IMR-90 (cell line): Measurements from ENCODE around the gene MAFB. TPM values are rescaled to one million over a fixed set of nuclear protein-coding genes. Genes with fewer than 3 reads are reported as not detected.

Source experiments
- ATAC-seq: fragments of 200-7000 bp; cut with Tn5 transposase; 2 replicates; pipeline ENCODE4 v1.9.1; 2020; ENCODE audit warnings: low read depth, mild to moderate bottlenecking, moderate library complexity
- BruUV-seq: library from RNA; stranded (reverse); fragments of 400-500 nt; replicated peaks from 2 replicates; lab custom pipeline; 2021; lab: Mats Ljungman, UMichigan
- CTCF ChIA-PET: fragments of 300-600 bp; formaldehyde crosslinking; extraction: SDS; loops from one replicate; lab custom pipeline; 2021; ENCODE audit warnings: antibody characterized with exemption; lab: Yijun Ruan, JAX
- POLR2A ChIA-PET: fragments of 300-600 bp; sonication (Branson Sonifier 250); formaldehyde crosslinking; loops from one replicate; lab custom pipeline; 2022; ENCODE audit warnings: antibody characterized with exemption; ENCODE audit not compliant: unreplicated experiment; lab: Charles Lee
- DNase-seq: peaks from one replicate; pipeline ENCODE4 v3.0.0; 2013
- H2AFZ ChIP-seq: replicated peaks from 2 replicates; pipeline ENCODE3; 2013; ENCODE audit warnings: low read length, mild to moderate bottlenecking; ENCODE audit not compliant: poor library complexity
- H2AK5ac ChIP-seq: 2 replicates; pipeline ENCODE4 v1.6.1; 2013; ENCODE audit warnings: low read depth, low read length, inconsistent platforms
- H2AK9ac ChIP-seq: replicated peaks from 2 replicates; pipeline ENCODE3; 2013; ENCODE audit warnings: mild to moderate bottlenecking, low read depth, low read length, moderate library complexity; ENCODE audit not compliant: poor library complexity
- H2BK120ac ChIP-seq: 2 replicates; pipeline ENCODE4 v1.6.1; 2013; ENCODE audit warnings: low read depth, low read length, inconsistent platforms
- H2BK15ac ChIP-seq: 3 replicates; pipeline ENCODE4 v1.6.1; 2013; ENCODE audit warnings: low read depth, low read length, inconsistent platforms
- H2BK20ac ChIP-seq: 2 replicates; pipeline ENCODE4 v1.6.1; 2013; ENCODE audit warnings: low read depth, mild to moderate bottlenecking, inconsistent platforms, low read length, moderate library complexity
- H2BK5ac ChIP-seq: 2 replicates; pipeline ENCODE4 v1.6.1; 2013; ENCODE audit warnings: mild to moderate bottlenecking, low read depth, low read length, inconsistent platforms; ENCODE audit not compliant: poor library complexity, severe bottlenecking
- H3K14ac ChIP-seq: replicated peaks from 2 replicates; pipeline ENCODE4 v1.6.1; 2013; ENCODE audit warnings: low read depth, low read length, inconsistent platforms
- H3K18ac ChIP-seq: 2 replicates; pipeline ENCODE4 v1.6.1; 2013; ENCODE audit warnings: low read depth, low read length, control low read depth
- H3K23ac ChIP-seq: 2 replicates; pipeline ENCODE4 v1.6.1; 2013; ENCODE audit warnings: low read depth, low read length, inconsistent platforms
- H3K27ac ChIP-seq: 2 replicates; pipeline ENCODE4 v1.5.1; 2013; ENCODE audit warnings: mild to moderate bottlenecking, control low read depth, low read length; ENCODE audit not compliant: insufficient read depth
- H3K27me3 ChIP-seq: 2 replicates; pipeline ENCODE4 v1.6.1; 2013; ENCODE audit warnings: low read length; ENCODE audit not compliant: control insufficient read depth, insufficient read depth
- H3K36me3 ChIP-seq: 2 replicates; pipeline ENCODE4 v1.6.1; 2013; ENCODE audit warnings: low read length, mixed read lengths; ENCODE audit not compliant: control insufficient read depth, insufficient read depth
- H3K4ac ChIP-seq: 2 replicates; pipeline ENCODE4 v1.6.1; 2013; ENCODE audit warnings: low read depth, low read length, inconsistent platforms
- H3K4me1 ChIP-seq: 2 replicates; pipeline ENCODE4 v1.6.1; 2013; ENCODE audit warnings: low read length, mixed read lengths; ENCODE audit not compliant: control insufficient read depth, insufficient read depth
- H3K4me2 ChIP-seq: 2 replicates; pipeline ENCODE4 v1.6.1; 2013; ENCODE audit warnings: low read depth, mild to moderate bottlenecking, control low read depth, low read length, moderate library complexity
- H3K4me3 ChIP-seq: 2 replicates; pipeline ENCODE4 v1.5.1; 2013; ENCODE audit warnings: low read depth, mild to moderate bottlenecking, control low read depth, low read length, moderate library complexity; ENCODE audit not compliant: insufficient read depth
- H3K56ac ChIP-seq: 2 replicates; pipeline ENCODE4 v1.6.1; 2013; ENCODE audit warnings: low read length, inconsistent platforms; ENCODE audit not compliant: insufficient read depth; ENCODE audit errors: extremely low read depth
- H3K79me1 ChIP-seq, 2 experiments: 2 replicates each; pipeline ENCODE4 v1.6.1; 2013; ENCODE audit warnings: low read length in 2 of 2, inconsistent platforms in 1 of 2, low read depth in 1 of 2
- H3K9ac ChIP-seq: 2 replicates; pipeline ENCODE4 v1.6.1; 2013; ENCODE audit warnings: low read depth, low read length, control low read depth
- H3K9me1 ChIP-seq: 2 replicates; pipeline ENCODE4 v1.6.1; 2013; ENCODE audit warnings: low read length, inconsistent platforms; ENCODE audit not compliant: insufficient read depth
- H3K9me3 ChIP-seq: 2 replicates; pipeline ENCODE4 v1.6.1; 2013; ENCODE audit warnings: low read length; ENCODE audit not compliant: control insufficient read depth, insufficient read depth
- H4K20me1 ChIP-seq: 2 replicates; pipeline ENCODE4 v1.6.1; 2013; ENCODE audit warnings: low read length, inconsistent platforms; ENCODE audit not compliant: insufficient read depth
- H4K5ac ChIP-seq: 2 replicates; pipeline ENCODE4 v1.6.1; 2013; ENCODE audit warnings: mild to moderate bottlenecking, low read depth, low read length, control low read depth
- H4K8ac ChIP-seq, 2 experiments: 2 replicates each; pipeline ENCODE4 v1.6.1; 2013; ENCODE audit warnings: low read depth in 2 of 2, low read length in 2 of 2, control low read depth in 1 of 2, inconsistent platforms in 1 of 2
- H4K91ac ChIP-seq: 2 replicates; pipeline ENCODE4 v1.6.1; 2013; ENCODE audit warnings: low read depth, low read length, inconsistent platforms; ENCODE audit not compliant: insufficient read depth
- BHLHE40 ChIP-seq: fragments of 150-350 bp; IDR thresholded peaks from 2 replicates; pipeline ENCODE4 v1.6.1; 2016; ENCODE audit warnings: mild to moderate bottlenecking, low read depth, low read length
- CEBPB ChIP-seq: IDR thresholded peaks from 2 replicates; pipeline ENCODE4 v1.6.1; 2012; ENCODE audit warnings: low read depth, low read length, improper control_type of control experiment
- ELK1 ChIP-seq: fragments of 150-350 bp; IDR thresholded peaks from 2 replicates; pipeline ENCODE4 v1.6.1; 2016; ENCODE audit warnings: low read depth, mild to moderate bottlenecking, low read length, moderate library complexity, borderline replicate concordance
- MAFK ChIP-seq: IDR thresholded peaks from 2 replicates; pipeline ENCODE4 v1.6.1; 2012; ENCODE audit warnings: low read depth, low read length, improper control_type of control experiment
- MXI1 ChIP-seq: IDR thresholded peaks from 2 replicates; pipeline ENCODE4 v1.6.1; 2012; ENCODE audit warnings: low read depth, mild to moderate bottlenecking, low read length, moderate library complexity, borderline replicate concordance
- RAD21 ChIP-seq: IDR thresholded peaks from 2 replicates; pipeline ENCODE4 v1.6.1; 2012; ENCODE audit warnings: low read length, improper control_type of control experiment
- RCOR1 ChIP-seq: IDR thresholded peaks from 2 replicates; pipeline ENCODE4 v1.6.1; 2012; ENCODE audit warnings: mild to moderate bottlenecking, low read length, improper control_type of control experiment; ENCODE audit not compliant: insufficient replicate concordance
- USF2 ChIP-seq: fragments of 150-350 bp; IDR thresholded peaks from 2 replicates; pipeline ENCODE4 v1.6.1; 2017; ENCODE audit warnings: mild to moderate bottlenecking, antibody characterized with exemption, low read length, low read depth
- dilution Hi-C: fragments of 300-500 bp; cut with HindIII; formaldehyde crosslinking; loops from one replicate; pipeline ENCODE4 v1.14.3; 2018; ENCODE audit warnings: low sequenced_read_pairs; ENCODE audit not compliant: unreplicated experiment
- in situ Hi-C: fragments of 300-500 bp; cut with MboI; formaldehyde crosslinking; loops from 3 replicates; pipeline ENCODE4 v1.14.3; 2019; ENCODE audit warnings: low sequenced_read_pairs, inconsistent platforms, mixed read lengths
- intact Hi-C: fragments of 100-400 bp; cut with micrococcal nuclease; formaldehyde crosslinking; loops from 2 replicates; pipeline ENCODE4 v1.10.0; 2022
- polyA plus RNA-seq, 3 experiments: library from polyadenylated mRNA; depleted of rRNA; stranded (reverse); fragments of >200 nt; gene quantifications; 2 replicates each; pipeline ENCODE4 v1.2.3, GENCODE V29; 2012; ENCODE audit warnings: low replicate concordance in 1 of 3
- total RNA-seq: library from RNA; depleted of rRNA; stranded (reverse); fragments of >200 nt; gene quantifications from 2 replicates; pipeline ENCODE4 v1.2.3, GENCODE V29; 2012
- TF ChIP-seq, protein P1 (sequence below): conservative IDR thresholded peaks from 2 replicates; pipeline ENCODE4 v1.5.1; 2012; ENCODE audit warnings: mild to moderate bottlenecking, low read depth, low read length, improper control_type of control experiment

The MAFB gene
- total and polyA plus RNA-seq, 2 of the 4 experiments (the other 2 are of a cell fraction) = 0.07 TPM; not detected in 1

- no TSS peak for BruUV-seq
- H3K27ac ChIP-seq = no peak overlapping the region
- no peak for ATAC-seq
- H3K14ac ChIP-seq = no peak overlapping the region
- H2BK15ac ChIP-seq = no peak overlapping the region
- H2BK120ac ChIP-seq = no peak overlapping the region
- no peak overlapping the region for H3K4me2 ChIP-seq
- H3K27me3 ChIP-seq = peaks cover 27% of the 10 kb centered on the region
- dilution Hi-C loops (no loop called here), intact Hi-C loops (no loop called here), in situ Hi-C loops (no loop called here)
- no peak overlapping the region for H2AK5ac ChIP-seq
- no peak overlapping the region for H2AFZ ChIP-seq
- H3K9ac ChIP-seq = no peak overlapping the region
- H3K79me1 ChIP-seq = no peaks in the 10 kb centered on the region
- ChIA-PET CTCF (no interaction called here), POLR2A (no interaction called here)
- H4K20me1 ChIP-seq = no peaks in the 10 kb centered on the region
- no peak overlapping the region for H3K56ac ChIP-seq
- no peak overlapping the region for H3K23ac ChIP-seq
- H4K91ac ChIP-seq = no peak overlapping the region
- H3K9me3 ChIP-seq = no peaks in the 10 kb centered on the region
- H2AK9ac ChIP-seq = no peak overlapping the region
- TF ChIP-seq USF2 (no peak), BHLHE40 (no peak), RCOR1 (no peak), RAD21 (no peak), CEBPB (no peak), MAFK (no peak), ELK1 (no peak), MXI1 (no peak)
- TF ChIP-seq, protein P1, sequence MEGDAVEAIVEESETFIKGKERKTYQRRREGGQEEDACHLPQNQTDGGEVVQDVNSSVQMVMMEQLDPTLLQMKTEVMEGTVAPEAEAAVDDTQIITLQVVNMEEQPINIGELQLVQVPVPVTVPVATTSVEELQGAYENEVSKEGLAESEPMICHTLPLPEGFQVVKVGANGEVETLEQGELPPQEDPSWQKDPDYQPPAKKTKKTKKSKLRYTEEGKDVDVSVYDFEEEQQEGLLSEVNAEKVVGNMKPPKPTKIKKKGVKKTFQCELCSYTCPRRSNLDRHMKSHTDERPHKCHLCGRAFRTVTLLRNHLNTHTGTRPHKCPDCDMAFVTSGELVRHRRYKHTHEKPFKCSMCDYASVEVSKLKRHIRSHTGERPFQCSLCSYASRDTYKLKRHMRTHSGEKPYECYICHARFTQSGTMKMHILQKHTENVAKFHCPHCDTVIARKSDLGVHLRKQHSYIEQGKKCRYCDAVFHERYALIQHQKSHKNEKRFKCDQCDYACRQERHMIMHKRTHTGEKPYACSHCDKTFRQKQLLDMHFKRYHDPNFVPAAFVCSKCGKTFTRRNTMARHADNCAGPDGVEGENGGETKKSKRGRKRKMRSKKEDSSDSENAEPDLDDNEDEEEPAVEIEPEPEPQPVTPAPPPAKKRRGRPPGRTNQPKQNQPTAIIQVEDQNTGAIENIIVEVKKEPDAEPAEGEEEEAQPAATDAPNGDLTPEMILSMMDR = no peak
- no peak overlapping the region for H4K5ac ChIP-seq
- H3K36me3 ChIP-seq = no peaks in the 10 kb centered on the region
- H3K18ac ChIP-seq = no peak overlapping the region
- no peak for DNase-seq
- no peak overlapping the region for H4K8ac ChIP-seq
- H3K4ac ChIP-seq = no peak overlapping the region
- no peak overlapping the region for H3K4me3 ChIP-seq
- no peak overlapping the region for H2BK20ac ChIP-seq
- H3K9me1 ChIP-seq = no peaks in the 10 kb centered on the region; the same call in 1 of the 2 replicates
- no peaks in the 10 kb centered on the region for H3K4me1 ChIP-seq
- no peak overlapping the region for H2BK5ac ChIP-seq
These were observed 15.6 kb downstream of the MAFB start for GRCh38 chr20:40673442-40673841.
